K562 (cell line): ENCODE results near the gene AGPAT1. TPM values are rescaled to one million over a fixed set of nuclear protein-coding genes. Genes with fewer than 3 reads are reported as not detected.

ENCODE experiments used
- E2F3 ChIP-seq: fragments of 250-450 bp; sonication (Bioruptor Pico); IDR thresholded peaks from 2 replicates; pipeline ENCODE4 v1.4.0; 2020; ENCODE audit warnings: mild to moderate bottlenecking
- EGR1 ChIP-seq: fragments of 450-650 bp; conservative IDR thresholded peaks from 2 replicates; pipeline ENCODE4 v1.6.1; 2017; ENCODE audit warnings: mild to moderate bottlenecking
- ELF4 ChIP-seq: fragments of 450-650 bp; formaldehyde crosslinking; IDR thresholded peaks from 2 replicates; pipeline ENCODE4 v1.4.0; 2022; ENCODE audit warnings: missing genetic modification characterization
- FOXJ3 ChIP-seq: sonication (generic); formaldehyde crosslinking; IDR thresholded peaks from 2 replicates; pipeline ENCODE4 v1.4.0; 2020; ENCODE audit warnings: mild to moderate bottlenecking, missing genetic modification reagents
- GATA2 ChIP-seq: sonication (generic); formaldehyde crosslinking; IDR thresholded peaks from 2 replicates; pipeline ENCODE4 v1.4.0; 2020; ENCODE audit warnings: mild to moderate bottlenecking, missing genetic modification reagents
- HBP1 ChIP-seq: fragments of 450-650 bp; formaldehyde crosslinking; IDR thresholded peaks from 2 replicates; pipeline ENCODE4 v1.4.0; 2022; ENCODE audit warnings: missing genetic modification characterization
- HNRNPUL1 ChIP-seq: fragments of 200-400 bp; formaldehyde crosslinking; IDR thresholded peaks from 2 replicates; pipeline ENCODE4 v1.6.1; 2017; ENCODE audit warnings: low read length
- KHSRP ChIP-seq: fragments of 450-650 bp; IDR thresholded peaks from 2 replicates; pipeline ENCODE4 v1.6.1; 2017
- LCOR ChIP-seq: sonication (generic); formaldehyde crosslinking; IDR thresholded peaks from 2 replicates; pipeline ENCODE4 v1.8.0; 2022; ENCODE audit warnings: mild to moderate bottlenecking, missing genetic modification reagents
- MAFG ChIP-seq: fragments of 450-650 bp; conservative IDR thresholded peaks from 2 replicates; pipeline ENCODE4 v1.6.1; 2016; ENCODE audit warnings: missing genetic modification characterization, missing compliant biosample characterization
- MEF2A ChIP-seq: IDR thresholded peaks from 2 replicates; pipeline ENCODE4 v1.6.1; 2011; ENCODE audit warnings: low read depth, mild to moderate bottlenecking, low read length, moderate library complexity; ENCODE audit not compliant: control insufficient read depth
- NCOA1 ChIP-seq: fragments of 450-650 bp; IDR thresholded peaks from 2 replicates; pipeline ENCODE4 v1.6.1; 2016; ENCODE audit warnings: low read depth
- NFXL1 ChIP-seq: fragments of 450-650 bp; formaldehyde crosslinking; IDR thresholded peaks from 2 replicates; pipeline ENCODE4 v1.4.0; 2021; ENCODE audit warnings: mild to moderate bottlenecking
- NUFIP1 ChIP-seq: fragments of 450-650 bp; IDR thresholded peaks from 2 replicates; pipeline ENCODE4 v1.6.1; 2018; ENCODE audit not compliant: partially characterized antibody
- PTRF ChIP-seq: fragments of 450-650 bp; IDR thresholded peaks from 2 replicates; pipeline ENCODE4 v1.6.1; 2016; ENCODE audit warnings: mild to moderate bottlenecking, missing genetic modification characterization, missing compliant biosample characterization
- RBM17 ChIP-seq: fragments of 200-400 bp; formaldehyde crosslinking; IDR thresholded peaks from 2 replicates; pipeline ENCODE4 v1.6.1; 2017; ENCODE audit warnings: low read depth, mild to moderate bottlenecking, low read length, borderline replicate concordance
- TAF9B ChIP-seq: fragments of 450-650 bp; IDR thresholded peaks from 2 replicates; pipeline ENCODE4 v1.6.1; 2018; ENCODE audit warnings: mild to moderate bottlenecking; ENCODE audit not compliant: partially characterized antibody
- TAL1 ChIP-seq: fragments of 450-650 bp; IDR thresholded peaks from 2 replicates; pipeline ENCODE4 v1.6.1; 2016; ENCODE audit warnings: mild to moderate bottlenecking
- TEAD4 ChIP-seq, 2 experiments: sonication (generic) in 1 of 2; formaldehyde crosslinking in 1 of 2; IDR thresholded peaks; 2 replicates each; pipeline versions ENCODE4 v1.6.1 to v1.8.0; 2012 to 2022; ENCODE audit warnings: borderline replicate concordance in 1 of 2, inconsistent platforms in 1 of 2, low read length in 1 of 2, mild to moderate bottlenecking in 1 of 2, missing genetic modification reagents in 1 of 2
- TFAP4 ChIP-seq: sonication (generic); formaldehyde crosslinking; IDR thresholded peaks from 2 replicates; pipeline ENCODE4 v1.8.0; 2022; ENCODE audit warnings: missing genetic modification reagents, mild to moderate bottlenecking, moderate library complexity, borderline replicate concordance
- ZNF253 ChIP-seq: fragments of 250-450 bp; sonication (Bioruptor Pico); conservative IDR thresholded peaks from 2 replicates; pipeline ENCODE4 v1.6.1; 2021; ENCODE audit warnings: mild to moderate bottlenecking
- ZNF282 ChIP-seq: sonication (generic); formaldehyde crosslinking; IDR thresholded peaks from 2 replicates; pipeline ENCODE4 v1.8.1; 2023; ENCODE audit warnings: missing genetic modification reagents
- polyA plus RNA-seq, 8 experiments: library from polyadenylated mRNA; depleted of rRNA in 4 of 8; stranded (reverse) in 5 of 8; unstranded in 3 of 8; fragments of >200 nt; fragmentation: Nextera tagmentation in 2 of 8; fragmentation: Illumina TruSeq in 1 of 8; extraction: Ambion mirVana in 2 of 8; extraction: Trizol in 1 of 8; gene quantifications; 2 replicates each; pipeline versions ENCODE4 v1.2.1 to v1.2.3, GENCODE V29; 2011 to 2014; ENCODE audit warnings: inconsistent platforms in 1 of 8, missing spikeins in 1 of 8
- total RNA-seq, 7 experiments: library from RNA; depleted of rRNA in 6 of 7; stranded (reverse); fragments of >200 nt in 6 of 7; fragmentation: Illumina TruSeq in 2 of 7; extraction: Trizol in 2 of 7; gene quantifications; 2 replicates each; pipeline versions ENCODE4 v1.2.1 to v1.2.3, GENCODE V29; 2011 to 2021; ENCODE audit warnings: low replicate concordance in 1 of 7
- TF ChIP-seq, protein P1 (sequence below): fragments of 450-650 bp; IDR thresholded peaks from 2 replicates; pipeline ENCODE4 v1.6.1; 2018; ENCODE audit warnings: mild to moderate bottlenecking, low read depth; ENCODE audit not compliant: partially characterized antibody
- TF ChIP-seq, protein P2 (sequence below): fragments of 450-650 bp; formaldehyde crosslinking; IDR thresholded peaks from 2 replicates; pipeline ENCODE4 v1.4.0; 2020; ENCODE audit warnings: mild to moderate bottlenecking, moderate library complexity
- TF ChIP-seq, protein P3 (sequence below): fragments of 250-450 bp; sonication (Bioruptor Pico); IDR thresholded peaks from 2 replicates; pipeline ENCODE4 v1.8.0; 2022; ENCODE audit warnings: moderate library complexity, mild to moderate bottlenecking, inconsistent platforms

AGPAT1 gene
- total and polyA plus RNA-seq, 9 of the 15 experiments (the other 6 are each of a cell fraction or from before 2014, with no cell fraction given): 37.9 to 176 (median 69.4) TPM

- TF ChIP-seq HBP1 (CRISPR knock-in tag) (no peak), NUFIP1 (no peak), NCOA1 (no peak), TAF9B (no peak), PTRF (tag) (no peak), TFAP4 (CRISPR knock-in tag) (peak; percentile 71; the same call in 1 of the 2 replicates), E2F3 (no peak; the same call in 1 of the 2 replicates), TEAD4 (IDR thresholded peaks at IDR 0.05; ENCODE audit: low read length) (no peak), TEAD4 (CRISPR knock-in tag; IDR thresholded peaks at IDR 0.05; ENCODE audit: borderline replicate concordance) (no peak; the same call in 1 of the 2 replicates), FOXJ3 (no peak), RBM17 (no peak), MEF2A (no peak), ZNF253 (CRISPR knock-in tag) (no peak), MAFG (tag) (no peak), ELF4 (CRISPR knock-in tag) (no peak), GATA2 (no peak), LCOR (CRISPR knock-in tag) (no peak; the same call in 1 of the 2 replicates), ZNF282 (CRISPR knock-in tag) (peak; percentile 85; the same call in 1 of the 2 replicates), HNRNPUL1 (no peak), TAL1 (no peak; the same call in 1 of the 2 replicates), KHSRP (no peak), EGR1 (peak; percentile 78), NFXL1 (CRISPR knock-in tag) (no peak)
- TF ChIP-seq, protein P1, sequence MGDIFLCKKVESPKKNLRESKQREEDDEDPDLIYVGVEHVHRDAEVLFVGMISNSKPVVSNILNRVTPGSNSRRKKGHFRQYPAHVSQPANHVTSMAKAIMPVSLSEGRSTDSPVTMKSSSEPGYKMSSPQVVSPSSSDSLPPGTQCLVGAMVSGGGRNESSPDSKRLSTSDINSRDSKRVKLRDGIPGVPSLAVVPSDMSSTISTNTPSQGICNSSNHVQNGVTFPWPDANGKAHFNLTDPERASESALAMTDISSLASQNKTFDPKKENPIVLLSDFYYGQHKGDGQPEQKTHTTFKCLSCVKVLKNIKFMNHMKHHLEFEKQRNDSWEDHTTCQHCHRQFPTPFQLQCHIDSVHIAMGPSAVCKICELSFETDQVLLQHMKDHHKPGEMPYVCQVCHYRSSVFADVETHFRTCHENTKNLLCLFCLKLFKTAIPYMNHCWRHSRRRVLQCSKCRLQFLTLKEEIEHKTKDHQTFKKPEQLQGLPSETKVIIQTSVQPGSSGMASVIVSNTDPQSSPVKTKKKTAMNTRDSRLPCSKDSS: no peak
- TF ChIP-seq, protein P2, sequence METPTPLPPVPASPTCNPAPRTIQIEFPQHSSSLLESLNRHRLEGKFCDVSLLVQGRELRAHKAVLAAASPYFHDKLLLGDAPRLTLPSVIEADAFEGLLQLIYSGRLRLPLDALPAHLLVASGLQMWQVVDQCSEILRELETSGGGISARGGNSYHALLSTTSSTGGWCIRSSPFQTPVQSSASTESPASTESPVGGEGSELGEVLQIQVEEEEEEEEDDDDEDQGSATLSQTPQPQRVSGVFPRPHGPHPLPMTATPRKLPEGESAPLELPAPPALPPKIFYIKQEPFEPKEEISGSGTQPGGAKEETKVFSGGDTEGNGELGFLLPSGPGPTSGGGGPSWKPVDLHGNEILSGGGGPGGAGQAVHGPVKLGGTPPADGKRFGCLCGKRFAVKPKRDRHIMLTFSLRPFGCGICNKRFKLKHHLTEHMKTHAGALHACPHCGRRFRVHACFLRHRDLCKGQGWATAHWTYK: no peak
- TF ChIP-seq, protein P3, sequence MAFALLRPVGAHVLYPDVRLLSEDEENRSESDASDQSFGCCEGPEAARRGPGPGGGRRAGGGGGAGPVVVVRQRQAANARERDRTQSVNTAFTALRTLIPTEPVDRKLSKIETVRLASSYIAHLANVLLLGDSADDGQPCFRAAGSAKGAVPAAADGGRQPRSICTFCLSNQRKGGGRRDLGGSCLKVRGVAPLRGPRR (CRISPR knock-in tag): no peak
Observed at GRCh38 chr6:32154514-32155161, 21.2 kb downstream of the AGPAT1 start (continued).
